ENCODE measurements around the gene KCNN3. TPM values are rescaled to one million over a fixed set of nuclear protein-coding genes. Genes with fewer than 3 reads are reported as not detected.

Gene KCNN3
- total RNA-seq, 1 experiment from 2014 or later = 0.26 TPM

DNA sequence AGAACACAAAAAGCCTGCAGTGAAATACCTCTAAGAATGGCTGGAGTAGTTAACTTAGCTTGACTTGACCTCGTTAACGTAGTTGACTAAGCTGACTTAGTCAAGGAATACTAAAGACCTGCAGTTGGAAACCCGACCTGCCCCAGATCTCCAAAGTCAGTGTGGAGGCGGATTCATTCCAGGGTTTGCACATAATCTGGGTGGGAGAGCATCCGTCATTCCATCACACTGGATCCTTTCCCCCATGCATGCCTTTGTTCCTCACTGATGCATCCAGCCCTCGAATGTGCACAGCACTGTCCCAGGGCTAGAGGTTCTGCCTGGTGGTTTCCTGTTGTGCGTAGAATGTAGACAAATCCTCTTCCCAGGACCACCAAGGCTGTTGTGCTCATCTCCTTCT is 76.4 kb downstream of the KCNN3 start:
- H4K20me1 ChIP-seq (ENCODE audit: low read length) = no peaks in the 10 kb centered on the region

GRCh38 chr1:154792899-154793298 is 77.2 kb downstream of the KCNN3 start:
- intact Hi-C loops (cut with micrococcal nuclease) = no loop called here
- TF ChIP-seq EZH2phosphoT487 (IDR thresholded peaks at IDR 0.05; ENCODE audit: borderline replicate concordance, low read length) (no peak), EZH2 (IDR thresholded peaks at IDR 0.05; ENCODE audit: low read length, unreplicated experiment) (no peak)
- TF ChIP-seq, protein P1, sequence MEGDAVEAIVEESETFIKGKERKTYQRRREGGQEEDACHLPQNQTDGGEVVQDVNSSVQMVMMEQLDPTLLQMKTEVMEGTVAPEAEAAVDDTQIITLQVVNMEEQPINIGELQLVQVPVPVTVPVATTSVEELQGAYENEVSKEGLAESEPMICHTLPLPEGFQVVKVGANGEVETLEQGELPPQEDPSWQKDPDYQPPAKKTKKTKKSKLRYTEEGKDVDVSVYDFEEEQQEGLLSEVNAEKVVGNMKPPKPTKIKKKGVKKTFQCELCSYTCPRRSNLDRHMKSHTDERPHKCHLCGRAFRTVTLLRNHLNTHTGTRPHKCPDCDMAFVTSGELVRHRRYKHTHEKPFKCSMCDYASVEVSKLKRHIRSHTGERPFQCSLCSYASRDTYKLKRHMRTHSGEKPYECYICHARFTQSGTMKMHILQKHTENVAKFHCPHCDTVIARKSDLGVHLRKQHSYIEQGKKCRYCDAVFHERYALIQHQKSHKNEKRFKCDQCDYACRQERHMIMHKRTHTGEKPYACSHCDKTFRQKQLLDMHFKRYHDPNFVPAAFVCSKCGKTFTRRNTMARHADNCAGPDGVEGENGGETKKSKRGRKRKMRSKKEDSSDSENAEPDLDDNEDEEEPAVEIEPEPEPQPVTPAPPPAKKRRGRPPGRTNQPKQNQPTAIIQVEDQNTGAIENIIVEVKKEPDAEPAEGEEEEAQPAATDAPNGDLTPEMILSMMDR (conservative IDR thresholded peaks at IDR 0.05; ENCODE audit: low read depth, low read length) = no peak
- ChIA-PET CTCF (no interaction called here), POLR2A (ENCODE audit: unreplicated experiment) (no interaction called here)
- Histone ChIP-seq H3K36me3 (ENCODE audit: low read depth, low read length) (no peaks in the 10 kb centered on the region), H3K9me3 (ENCODE audit: low read length) (no peaks in the 10 kb centered on the region), H3F3A (ENCODE audit: low read length, unreplicated experiment) (no peaks in the 10 kb centered on the region), H4K20me1 (ENCODE audit: low read length) (no peaks in the 10 kb centered on the region), H2AFZ (ENCODE audit: low read length) (no peak overlapping the region), H3K4me1 (ENCODE audit: insufficient read depth, low read length) (peaks cover 9% of the 10 kb centered on the region), H3K9me2 (replicated peaks; ENCODE audit: low read length) (no peaks in the 10 kb centered on the region), H3K79me2 (ENCODE audit: low read length) (no peaks in the 10 kb centered on the region), H3K27me3 (ENCODE audit: low read length) (peaks cover 59% of the 10 kb centered on the region), H3K4me3 (ENCODE audit: low read length) (no peak overlapping the region), H3K27ac (ENCODE audit: low read length) (no peak overlapping the region), H3K9ac (ENCODE audit: low read length) (no peak overlapping the region), H3K4me2 (ENCODE audit: low read length) (no peak overlapping the region)
- no TSS peak for BruUV-seq (replicated peaks)
- ATAC-seq (no peak), DNase-seq (no peak)

More for the DNA sequence above, 76.4 kb downstream of the KCNN3 start:
- Histone ChIP-seq H3K9me3 (ENCODE audit: low read length) (no peaks in the 10 kb centered on the region), H3K4me3 (ENCODE audit: low read length) (no peak overlapping the region), H3K36me3 (ENCODE audit: low read depth, low read length) (no peaks in the 10 kb centered on the region), H3K9me2 (replicated peaks; ENCODE audit: low read length) (no peaks in the 10 kb centered on the region), H3K27me3 (ENCODE audit: low read length) (peaks cover 64% of the 10 kb centered on the region), H3K4me1 (ENCODE audit: insufficient read depth, low read length) (peaks cover 9% of the 10 kb centered on the region), H3F3A (ENCODE audit: low read length, unreplicated experiment) (no peaks in the 10 kb centered on the region), H3K27ac (ENCODE audit: low read length) (no peak overlapping the region), H3K4me2 (ENCODE audit: low read length) (no peak overlapping the region), H3K79me2 (ENCODE audit: low read length) (no peaks in the 10 kb centered on the region), H2AFZ (ENCODE audit: low read length) (no peak overlapping the region), H3K9ac (ENCODE audit: low read length) (no peak overlapping the region)
- POLR2A ChIA-PET (ENCODE audit: unreplicated experiment) = no interaction called here
- intact Hi-C loops (cut with micrococcal nuclease) = no loop called here
- CTCF ChIA-PET = no interaction called here
- ATAC-seq (no peak), DNase-seq (no peak)
- no TSS peak for BruUV-seq (replicated peaks)
- TF ChIP-seq EZH2 (IDR thresholded peaks at IDR 0.05; ENCODE audit: low read length, unreplicated experiment) (no peak), EZH2phosphoT487 (IDR thresholded peaks at IDR 0.05; ENCODE audit: borderline replicate concordance, low read length) (no peak)
- TF ChIP-seq, protein P1 (conservative IDR thresholded peaks at IDR 0.05; ENCODE audit: low read depth, low read length) = no peak

GRCh38 chr1:154791292-154792166 is 78.6 kb downstream of the KCNN3 start:
- peaks cover 9% of the 10 kb centered on the region for H3K4me1 ChIP-seq (ENCODE audit: insufficient read depth, low read length)
- H3K79me2 ChIP-seq (ENCODE audit: low read length) = no peaks in the 10 kb centered on the region
- CTCF ChIA-PET = no interaction called here
- peak; percentile 68 for DNase-seq
- BruUV-seq (replicated peaks) = no TSS peak
- no peaks in the 10 kb centered on the region for H3K9me2 ChIP-seq (replicated peaks; ENCODE audit: low read length)
- no peaks in the 10 kb centered on the region for H4K20me1 ChIP-seq (ENCODE audit: low read length)
- ATAC-seq = peak; percentile 61
- H3K9ac ChIP-seq (ENCODE audit: low read length) = no peak overlapping the region
- no peak overlapping the region for H3K4me3 ChIP-seq (ENCODE audit: low read length)
- H3K9me3 ChIP-seq (ENCODE audit: low read length) = no peaks in the 10 kb centered on the region
- peaks cover 45% of the 10 kb centered on the region for H3K27me3 ChIP-seq (ENCODE audit: low read length)
- H3K4me2 ChIP-seq (ENCODE audit: low read length) = peak overlapping the region; percentile 9; the same call in 1 of the 2 replicates
- H3F3A ChIP-seq (ENCODE audit: low read length, unreplicated experiment) = no peaks in the 10 kb centered on the region
- no peak overlapping the region for H3K27ac ChIP-seq (ENCODE audit: low read length)
- H3K36me3 ChIP-seq (ENCODE audit: low read depth, low read length) = no peaks in the 10 kb centered on the region
- no peak for TF ChIP-seq EZH2phosphoT487 (IDR thresholded peaks at IDR 0.05; ENCODE audit: borderline replicate concordance, low read length)
- no peak overlapping the region for H2AFZ ChIP-seq (ENCODE audit: low read length)
- POLR2A ChIA-PET (ENCODE audit: unreplicated experiment) = no interaction called here
- intact Hi-C loops (cut with micrococcal nuclease) = no loop called here
